AG09319 (cell line): ENCODE measurements around the gene VSTM4.

Source experiments
- DNase-seq: peaks from one replicate; pipeline ENCODE4 v3.0.0-alpha.2; 2010; ENCODE audit warnings: low read depth; ENCODE audit errors: extremely low read depth
- TF ChIP-seq, protein P1 (sequence below): IDR thresholded peaks from 2 replicates; pipeline ENCODE4 v1.5.1; 2011; ENCODE audit warnings: low read depth, mild to moderate bottlenecking, inconsistent platforms, low read length, moderate library complexity

VSTM4 gene

DNA sequence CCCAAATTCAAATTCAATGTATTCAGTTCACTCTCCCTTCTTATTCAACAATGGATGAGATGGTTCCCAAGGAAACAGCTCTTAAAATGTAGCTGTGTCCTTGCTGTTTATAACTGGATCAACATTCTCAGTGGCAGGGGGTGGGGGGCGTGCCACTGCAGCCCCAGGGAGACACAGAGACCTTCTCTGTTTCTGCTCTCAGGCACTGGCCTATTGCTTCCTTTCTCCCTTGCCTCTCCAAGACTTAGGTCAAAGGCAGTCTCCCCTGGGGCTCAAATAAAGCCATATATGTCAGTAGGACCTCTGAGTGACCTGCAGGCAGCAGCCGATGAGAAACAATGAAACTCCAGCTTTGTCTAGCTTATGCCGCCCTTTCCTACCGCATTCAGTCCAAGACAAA, 20.7 kb downstream of the VSTM4 start:
- no peak for DNase-seq
- TF ChIP-seq, protein P1, sequence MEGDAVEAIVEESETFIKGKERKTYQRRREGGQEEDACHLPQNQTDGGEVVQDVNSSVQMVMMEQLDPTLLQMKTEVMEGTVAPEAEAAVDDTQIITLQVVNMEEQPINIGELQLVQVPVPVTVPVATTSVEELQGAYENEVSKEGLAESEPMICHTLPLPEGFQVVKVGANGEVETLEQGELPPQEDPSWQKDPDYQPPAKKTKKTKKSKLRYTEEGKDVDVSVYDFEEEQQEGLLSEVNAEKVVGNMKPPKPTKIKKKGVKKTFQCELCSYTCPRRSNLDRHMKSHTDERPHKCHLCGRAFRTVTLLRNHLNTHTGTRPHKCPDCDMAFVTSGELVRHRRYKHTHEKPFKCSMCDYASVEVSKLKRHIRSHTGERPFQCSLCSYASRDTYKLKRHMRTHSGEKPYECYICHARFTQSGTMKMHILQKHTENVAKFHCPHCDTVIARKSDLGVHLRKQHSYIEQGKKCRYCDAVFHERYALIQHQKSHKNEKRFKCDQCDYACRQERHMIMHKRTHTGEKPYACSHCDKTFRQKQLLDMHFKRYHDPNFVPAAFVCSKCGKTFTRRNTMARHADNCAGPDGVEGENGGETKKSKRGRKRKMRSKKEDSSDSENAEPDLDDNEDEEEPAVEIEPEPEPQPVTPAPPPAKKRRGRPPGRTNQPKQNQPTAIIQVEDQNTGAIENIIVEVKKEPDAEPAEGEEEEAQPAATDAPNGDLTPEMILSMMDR: no peak

DNA sequence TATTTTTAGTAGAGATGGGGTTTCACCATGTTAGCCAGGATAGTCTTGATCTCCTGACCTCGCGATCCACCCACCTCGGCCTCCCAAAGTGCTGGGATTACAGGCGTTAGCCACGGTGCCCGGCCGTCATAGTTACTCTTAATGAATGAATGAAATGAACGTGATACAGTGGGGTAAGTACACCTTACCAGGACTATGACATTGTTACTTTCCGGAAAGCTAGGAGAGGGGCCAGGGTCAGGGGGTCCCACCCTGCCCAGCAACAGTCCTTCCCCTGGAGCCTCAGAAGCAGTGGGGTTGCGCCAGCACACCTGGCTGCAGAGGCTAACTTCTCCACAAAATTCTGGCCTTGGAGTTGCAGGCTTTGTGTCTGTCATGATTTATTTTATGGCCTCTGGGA, 21.4 kb downstream of the VSTM4 start:
- DNase-seq: no peak
- TF ChIP-seq, protein P1: no peak

GRCh38 chr10:49092477-49092876, 22.8 kb downstream of the VSTM4 start:
- TF ChIP-seq, protein P1: no peak
- DNase-seq: no peak

DNA sequence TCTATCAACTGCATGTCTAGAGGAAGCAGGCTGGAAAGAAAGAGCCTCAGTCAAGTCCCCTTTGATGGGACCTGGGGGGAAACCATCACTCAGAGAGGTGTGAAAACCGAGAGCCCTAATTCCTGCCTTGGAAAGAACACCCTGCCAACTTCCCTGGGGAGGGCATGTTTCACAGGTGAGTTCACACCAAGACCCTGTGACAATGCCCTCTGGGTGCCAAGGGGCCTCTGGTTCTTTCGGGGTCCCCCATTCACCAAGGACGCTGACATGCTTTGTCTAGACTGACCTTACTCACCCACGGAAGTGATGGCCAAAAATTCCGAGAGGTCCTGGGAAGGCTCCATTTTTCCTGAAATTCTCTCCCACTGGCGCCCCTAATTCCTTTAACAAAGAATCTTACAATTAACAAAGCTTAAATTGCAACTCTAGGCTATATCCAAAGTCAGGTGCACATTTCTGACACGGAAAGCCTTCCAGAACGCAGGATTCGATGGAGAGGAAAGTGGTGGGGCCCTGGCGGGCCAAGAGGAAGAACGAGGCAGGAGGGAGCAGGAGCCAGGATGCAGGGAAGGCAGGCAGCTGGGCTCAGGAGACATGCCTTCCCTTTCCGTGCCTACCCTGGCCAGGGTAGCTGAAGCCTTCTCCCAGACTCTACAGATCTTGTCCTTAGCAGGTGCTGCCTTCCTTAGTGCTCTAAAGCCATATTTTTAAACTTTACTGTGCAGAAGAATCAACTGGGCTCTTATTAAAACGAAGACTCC, 23.7 kb downstream of the VSTM4 start:
- no peak for DNase-seq
- TF ChIP-seq, protein P1: no peak

- TF ChIP-seq, protein P1: no peak
- DNase-seq: no peak
These were observed 24.5 kb downstream of the VSTM4 start for GRCh38 chr10:49090696-49091380.

DNA sequence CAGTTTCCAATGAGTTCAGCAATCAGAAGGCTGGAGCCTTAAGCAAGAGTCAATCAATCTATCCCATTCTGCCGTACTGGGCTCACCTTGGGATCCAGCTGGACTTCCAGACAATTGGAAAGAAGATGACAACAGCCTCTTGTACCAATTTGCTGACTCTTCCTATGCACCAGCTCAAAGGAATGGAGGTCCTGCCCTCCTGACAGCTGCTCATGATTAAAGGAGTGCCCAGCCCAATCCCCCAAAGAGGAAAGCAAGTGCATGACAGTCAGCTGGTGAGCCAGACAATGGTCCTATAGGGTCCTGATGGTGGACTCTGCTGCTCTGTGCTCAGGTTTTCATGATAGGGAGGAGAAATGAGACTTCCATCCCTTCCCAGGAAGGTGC, 25.1 kb downstream of the VSTM4 start:
- TF ChIP-seq, protein P1: no peak
- DNase-seq: no peak

- TF ChIP-seq, protein P1: no peak
- no peak for DNase-seq
These were observed 25.6 kb downstream of the VSTM4 start for GRCh38 chr10:49089557-49090188.
